ENCODE results near the gene PIP4K2B.
A peak's percentile ranks its signal among the peaks of the same experiment; 100 is the strongest.

The PIP4K2B gene

DNA sequence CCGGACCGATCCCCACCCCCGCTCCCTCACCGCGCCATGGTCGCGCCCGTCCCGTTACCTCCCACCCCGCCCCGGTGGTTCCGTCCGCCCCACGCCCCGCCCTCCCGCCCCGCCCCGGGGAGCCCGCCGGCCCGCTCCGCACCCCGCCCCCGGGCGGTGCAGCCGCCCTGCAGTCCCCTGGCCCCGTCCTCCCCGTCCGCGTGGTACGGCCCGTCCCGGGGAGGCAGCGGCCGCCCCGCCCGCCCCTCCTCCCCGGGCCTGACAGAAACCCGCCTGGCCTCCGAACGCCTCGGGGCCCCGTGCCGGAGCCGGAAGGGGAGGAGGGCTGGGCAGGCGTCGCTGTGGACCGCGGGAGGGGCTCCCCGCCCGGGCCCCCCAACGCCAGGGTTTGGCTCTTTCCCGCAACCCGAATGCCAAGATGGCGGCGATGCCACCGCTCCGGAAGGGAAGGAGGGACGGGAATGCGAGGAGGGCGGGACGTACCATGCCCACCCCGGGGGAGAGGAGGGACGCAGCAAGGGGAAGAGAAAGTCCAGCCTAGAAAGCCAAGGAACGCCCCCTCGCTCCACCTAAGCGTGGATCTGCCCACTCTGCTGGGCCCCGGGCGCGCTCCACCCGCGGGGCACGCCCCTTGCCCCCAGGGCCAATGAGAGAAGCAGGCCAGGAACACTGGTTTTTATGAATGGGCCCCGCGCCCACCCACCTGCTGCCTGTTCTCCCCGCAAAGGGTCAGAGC is at the start of gene PIP4K2B:
TSS of gene PIP4K2B (minus strand) at position 56 of the 736 bp plus-strand sequence. CDS start 132 bp downstream, outside the sequence.
- H3K36me3 ChIP-seq (ENCODE audit: control insufficient read depth, low read depth, low read length), result peaks cover 36% of the 10 kb centered on the region

DNA sequence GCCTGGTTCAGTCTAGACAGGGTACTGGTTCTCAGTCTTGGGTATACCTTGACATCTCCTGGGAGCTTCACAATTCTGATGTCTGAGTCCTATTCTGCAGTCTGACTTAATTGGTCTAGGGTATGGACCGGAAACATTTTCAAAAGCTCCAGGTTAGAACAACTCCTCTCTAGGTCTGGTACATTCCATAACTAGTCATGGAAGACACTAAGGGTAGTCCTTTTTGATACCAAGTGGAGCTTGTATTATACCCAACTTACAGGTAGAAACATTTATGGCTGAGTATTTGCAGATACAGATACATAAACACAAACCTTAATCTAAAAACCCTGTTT is 49.2 kb upstream of the PIP4K2B start:
- no peak overlapping the region for H3K9ac ChIP-seq (ENCODE audit: low read length)
- H3K4me1 ChIP-seq (ENCODE audit: control insufficient read depth, low read depth, low read length), result peaks cover 10% of the 10 kb centered on the region
- H3K27me3 ChIP-seq (ENCODE audit: control insufficient read depth, insufficient read depth, low read length), result no peaks in the 10 kb centered on the region
- no peak overlapping the region for H3K4me3 ChIP-seq (ENCODE audit: low read length)
- no peak overlapping the region for H3K27ac ChIP-seq (ENCODE audit: low read length)
- no peaks in the 10 kb centered on the region for H3K9me3 ChIP-seq (ENCODE audit: control insufficient read depth, low read depth, low read length)
- peaks cover 54% of the 10 kb centered on the region for H3K36me3 ChIP-seq (ENCODE audit: control insufficient read depth, low read depth, low read length)

More for the DNA sequence above, at the start of gene PIP4K2B:
- Histone ChIP-seq H3K9ac (ENCODE audit: low read length) (peak within 1 kb of the TSS; percentile 89), H3K4me3 (ENCODE audit: low read length) (peak within 1 kb of the TSS; percentile 80), H3K27me3 (ENCODE audit: control insufficient read depth, insufficient read depth, low read length) (no peaks in the 10 kb centered on the region), H3K4me1 (ENCODE audit: control insufficient read depth, low read depth, low read length) (peaks cover 19% of the 10 kb centered on the region), H3K27ac (ENCODE audit: low read length) (peak within 1 kb of the TSS; percentile 61), H3K9me3 (ENCODE audit: control insufficient read depth, low read depth, low read length) (no peaks in the 10 kb centered on the region)

DNA sequence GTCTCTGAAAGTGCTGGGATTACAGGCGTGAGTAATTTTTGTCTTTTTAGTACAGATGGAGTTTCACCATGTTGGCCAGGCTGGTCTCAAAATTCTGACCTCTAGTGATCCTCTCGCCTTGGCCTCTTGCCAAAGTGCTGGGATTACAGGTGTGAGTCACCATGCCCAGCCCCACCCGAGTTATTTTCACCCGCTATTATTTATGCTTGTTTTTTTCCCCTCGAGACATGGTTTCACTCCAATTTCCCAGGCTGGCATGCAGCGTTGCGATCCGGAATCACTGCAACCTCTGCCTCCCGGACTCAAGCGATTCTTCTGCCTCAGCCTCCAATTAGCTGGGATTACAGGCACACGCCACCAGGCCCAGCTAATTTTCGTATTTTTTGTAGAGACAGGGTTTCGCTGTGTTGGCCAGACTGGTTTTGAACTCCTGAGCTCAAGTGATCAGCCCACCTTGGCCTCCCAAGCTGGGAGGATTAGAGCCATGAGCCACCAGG is 45.0 kb upstream of the PIP4K2B start:
- H3K4me1 ChIP-seq (ENCODE audit: control insufficient read depth, low read depth, low read length), result no peaks in the 10 kb centered on the region

DNA sequence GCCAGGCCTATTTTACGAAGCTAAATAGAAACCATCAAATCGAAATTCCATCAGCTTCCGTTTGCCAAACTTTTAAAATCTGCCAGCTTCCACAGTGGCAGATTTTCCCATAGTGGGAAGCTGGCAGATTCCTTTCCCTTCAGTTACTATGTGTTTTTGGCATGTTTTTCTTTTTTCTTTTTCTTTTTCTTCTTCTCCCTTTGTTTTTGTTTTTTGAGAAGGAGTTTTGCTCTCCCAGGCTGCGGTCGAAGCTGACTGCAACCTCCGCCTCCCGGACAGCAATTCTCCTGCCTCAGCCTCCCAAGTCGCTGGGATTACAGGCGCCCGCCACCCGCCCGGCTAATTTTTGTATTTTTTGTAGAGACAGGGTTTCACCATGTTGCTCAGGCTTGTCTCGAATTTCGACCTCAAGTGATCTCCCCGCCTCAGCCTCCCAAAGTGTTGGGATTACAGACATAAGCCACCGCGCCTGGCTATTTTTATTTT is 26.4 kb upstream of the PIP4K2B start:
- H3K4me3 ChIP-seq (ENCODE audit: low read length), result peak overlapping the region; percentile 85
- H3K27ac ChIP-seq (ENCODE audit: low read length), result peak overlapping the region; percentile 100
- peak overlapping the region; percentile 99 for H3K9ac ChIP-seq (ENCODE audit: low read length)
- no peaks in the 10 kb centered on the region for H3K27me3 ChIP-seq (ENCODE audit: control insufficient read depth, insufficient read depth, low read length)
- no peaks in the 10 kb centered on the region for H3K4me1 ChIP-seq (ENCODE audit: control insufficient read depth, low read depth, low read length)
- no peaks in the 10 kb centered on the region for H3K9me3 ChIP-seq (ENCODE audit: control insufficient read depth, low read depth, low read length)
- H3K36me3 ChIP-seq (ENCODE audit: control insufficient read depth, low read depth, low read length), result no peaks in the 10 kb centered on the region

More for the DNA sequence above, 45.0 kb upstream of the PIP4K2B start:
- Histone ChIP-seq H3K27ac (ENCODE audit: low read length) (no peak overlapping the region), H3K27me3 (ENCODE audit: control insufficient read depth, insufficient read depth, low read length) (no peaks in the 10 kb centered on the region), H3K36me3 (ENCODE audit: control insufficient read depth, low read depth, low read length) (peaks cover 19% of the 10 kb centered on the region), H3K9me3 (ENCODE audit: control insufficient read depth, low read depth, low read length) (no peaks in the 10 kb centered on the region), H3K9ac (ENCODE audit: low read length) (no peak overlapping the region), H3K4me3 (ENCODE audit: low read length) (no peak overlapping the region)

DNA sequence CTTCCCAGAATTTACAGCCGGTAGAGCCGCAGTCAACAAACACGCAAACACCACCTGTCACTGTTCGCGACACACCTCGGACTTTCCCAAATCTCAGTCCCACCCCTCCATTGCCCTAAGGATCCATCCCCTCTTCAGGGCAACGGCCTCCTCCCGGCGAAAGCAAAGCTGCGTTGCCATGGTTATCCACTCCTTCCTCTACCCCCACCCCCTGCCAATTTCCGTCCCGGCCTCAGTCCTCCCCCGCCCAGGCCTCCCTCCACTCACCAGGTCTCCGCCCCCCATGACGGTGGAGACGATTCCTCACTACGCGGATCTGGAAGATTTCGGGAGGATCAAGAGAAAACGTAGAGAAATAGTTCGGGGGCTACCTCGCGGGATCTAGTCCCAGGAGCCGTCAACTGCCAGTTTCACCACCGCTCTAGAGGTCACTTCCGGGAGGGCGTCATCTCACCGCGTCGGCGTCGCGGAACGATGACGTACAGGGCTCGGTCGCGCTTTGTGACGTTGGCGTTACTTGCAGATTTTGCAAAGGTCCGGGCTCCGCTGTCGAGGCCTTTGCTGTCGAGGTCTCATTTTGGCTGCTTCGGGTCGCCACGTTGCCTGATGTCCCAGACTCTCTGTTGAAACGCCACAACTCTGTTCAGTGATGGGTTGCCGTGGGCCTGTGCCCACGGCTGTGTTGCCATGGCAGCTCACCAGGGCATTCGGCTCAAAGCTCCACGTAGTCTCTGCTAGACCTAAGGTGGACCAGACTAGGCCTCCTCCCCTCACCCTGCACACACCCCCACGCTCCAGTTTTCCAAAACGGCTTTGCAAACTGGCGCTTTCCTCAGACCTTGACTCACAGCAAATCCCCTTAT is 25.8 kb upstream of the PIP4K2B start, which contains the start of gene CWC25:
TSS of gene CWC25 (minus strand) at position 423 of the 863 bp plus-strand sequence. CDS start at position 285, 138 bp downstream.
- H3K4me3 ChIP-seq (ENCODE audit: low read length), result peak within 1 kb of the TSS; percentile 85
- H3K4me1 ChIP-seq (ENCODE audit: control insufficient read depth, low read depth, low read length), result no peaks in the 10 kb centered on the region
- H3K9ac ChIP-seq (ENCODE audit: low read length), result peak within 1 kb of the TSS; percentile 99
- H3K9me3 ChIP-seq (ENCODE audit: control insufficient read depth, low read depth, low read length), result no peaks in the 10 kb centered on the region
- peak within 1 kb of the TSS; percentile 100 for H3K27ac ChIP-seq (ENCODE audit: low read length)
- H3K27me3 ChIP-seq (ENCODE audit: control insufficient read depth, insufficient read depth, low read length), result no peaks in the 10 kb centered on the region
- H3K36me3 ChIP-seq (ENCODE audit: control insufficient read depth, low read depth, low read length), result peaks cover 7% of the 10 kb centered on the region

DNA sequence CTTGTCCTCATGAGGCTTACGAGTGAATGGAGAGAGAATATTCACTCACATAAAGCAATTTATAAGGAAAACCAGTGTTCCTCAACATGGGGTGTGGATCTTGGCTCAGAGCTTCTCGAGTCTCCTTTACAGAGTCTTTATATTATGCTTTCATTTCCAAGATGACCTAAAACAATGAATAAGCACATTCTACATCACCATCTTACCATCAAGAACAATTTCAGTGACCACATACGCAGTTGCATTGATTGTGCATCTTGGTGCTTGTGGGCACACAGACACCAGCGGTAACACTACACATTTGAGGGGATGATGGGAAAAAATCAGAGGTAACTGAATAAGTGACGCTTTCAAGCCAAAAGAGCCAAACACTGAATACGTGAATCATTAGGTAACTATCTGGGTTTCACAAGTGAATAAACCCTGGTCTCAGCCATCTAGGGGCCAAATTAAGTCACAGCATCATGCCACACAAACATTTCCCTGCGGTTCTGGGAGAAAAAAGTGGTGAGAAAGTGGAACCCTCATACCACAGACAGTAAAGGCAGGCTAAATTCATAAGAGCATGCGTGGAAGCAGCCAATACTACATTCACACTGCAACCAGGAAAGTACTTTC is 16.3 kb upstream of the PIP4K2B start:
- Histone ChIP-seq H3K4me3 (ENCODE audit: low read length) (no peak overlapping the region), H3K4me1 (ENCODE audit: control insufficient read depth, low read depth, low read length) (no peaks in the 10 kb centered on the region), H3K27me3 (ENCODE audit: control insufficient read depth, insufficient read depth, low read length) (no peaks in the 10 kb centered on the region), H3K9me3 (ENCODE audit: control insufficient read depth, low read depth, low read length) (no peaks in the 10 kb centered on the region), H3K27ac (ENCODE audit: low read length) (no peak overlapping the region), H3K36me3 (ENCODE audit: control insufficient read depth, low read depth, low read length) (peaks cover 31% of the 10 kb centered on the region), H3K9ac (ENCODE audit: low read length) (no peak overlapping the region)

DNA sequence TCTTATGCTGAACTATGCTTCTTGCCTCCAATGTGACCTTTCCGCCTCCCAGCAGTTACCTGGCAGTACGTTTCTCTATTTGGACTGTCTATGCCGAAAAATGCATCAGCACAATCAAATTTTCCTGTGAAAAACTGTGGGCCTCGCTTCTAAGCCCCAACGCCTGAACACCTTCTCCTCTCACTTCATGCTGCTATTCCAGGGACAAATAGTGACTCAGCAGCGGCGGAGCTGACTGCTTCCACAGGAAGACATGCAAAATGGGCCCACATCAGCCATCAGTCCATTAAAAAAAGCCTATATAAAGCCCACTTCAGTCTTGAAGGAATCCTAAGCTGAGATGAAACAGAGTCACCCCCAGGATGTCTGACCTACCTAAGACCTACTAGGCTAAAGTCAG is 10.5 kb upstream of the PIP4K2B start:
- no peak overlapping the region for H3K9ac ChIP-seq (ENCODE audit: low read length)
- H3K36me3 ChIP-seq (ENCODE audit: control insufficient read depth, low read depth, low read length), result peaks cover 48% of the 10 kb centered on the region
- no peak overlapping the region for H3K4me3 ChIP-seq (ENCODE audit: low read length)
- no peak overlapping the region for H3K27ac ChIP-seq (ENCODE audit: low read length)
- H3K9me3 ChIP-seq (ENCODE audit: control insufficient read depth, low read depth, low read length), result no peaks in the 10 kb centered on the region
- H3K4me1 ChIP-seq (ENCODE audit: control insufficient read depth, low read depth, low read length), result no peaks in the 10 kb centered on the region
- H3K27me3 ChIP-seq (ENCODE audit: control insufficient read depth, insufficient read depth, low read length), result no peaks in the 10 kb centered on the region

DNA sequence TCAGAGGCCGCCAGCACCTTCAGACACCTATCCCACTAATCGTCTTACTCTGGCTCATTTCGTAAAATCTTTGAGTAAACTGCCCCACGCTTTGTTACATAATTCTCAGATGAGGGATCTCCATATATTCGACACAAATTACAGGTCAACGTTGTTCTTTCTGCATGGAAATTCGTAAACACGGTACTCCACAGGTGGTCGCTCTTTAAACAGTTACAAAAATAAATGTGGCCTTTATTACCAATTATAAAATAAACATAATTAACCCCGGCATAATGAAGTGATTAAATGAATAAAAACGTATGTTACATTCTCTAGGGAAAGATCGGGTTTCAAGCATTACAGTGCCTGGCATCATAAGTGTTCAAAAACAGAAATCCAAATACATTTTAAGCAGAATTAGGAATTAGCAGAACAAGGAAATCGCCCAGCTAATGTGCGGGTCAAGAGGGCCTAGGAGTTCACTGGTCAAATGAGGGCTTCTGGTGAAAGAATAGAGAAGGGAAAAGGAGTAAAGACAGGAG is 943 bp upstream of the PIP4K2B start:
- H3K9ac ChIP-seq (ENCODE audit: low read length), result peak overlapping the region; percentile 89
- H3K36me3 ChIP-seq (ENCODE audit: control insufficient read depth, low read depth, low read length), result peaks cover 34% of the 10 kb centered on the region
- peak overlapping the region; percentile 61 for H3K27ac ChIP-seq (ENCODE audit: low read length)
- H3K9me3 ChIP-seq (ENCODE audit: control insufficient read depth, low read depth, low read length), result no peaks in the 10 kb centered on the region
- H3K4me3 ChIP-seq (ENCODE audit: low read length), result peak overlapping the region; percentile 80
- no peaks in the 10 kb centered on the region for H3K27me3 ChIP-seq (ENCODE audit: control insufficient read depth, insufficient read depth, low read length)
- peaks cover 19% of the 10 kb centered on the region for H3K4me1 ChIP-seq (ENCODE audit: control insufficient read depth, low read depth, low read length)

DNA sequence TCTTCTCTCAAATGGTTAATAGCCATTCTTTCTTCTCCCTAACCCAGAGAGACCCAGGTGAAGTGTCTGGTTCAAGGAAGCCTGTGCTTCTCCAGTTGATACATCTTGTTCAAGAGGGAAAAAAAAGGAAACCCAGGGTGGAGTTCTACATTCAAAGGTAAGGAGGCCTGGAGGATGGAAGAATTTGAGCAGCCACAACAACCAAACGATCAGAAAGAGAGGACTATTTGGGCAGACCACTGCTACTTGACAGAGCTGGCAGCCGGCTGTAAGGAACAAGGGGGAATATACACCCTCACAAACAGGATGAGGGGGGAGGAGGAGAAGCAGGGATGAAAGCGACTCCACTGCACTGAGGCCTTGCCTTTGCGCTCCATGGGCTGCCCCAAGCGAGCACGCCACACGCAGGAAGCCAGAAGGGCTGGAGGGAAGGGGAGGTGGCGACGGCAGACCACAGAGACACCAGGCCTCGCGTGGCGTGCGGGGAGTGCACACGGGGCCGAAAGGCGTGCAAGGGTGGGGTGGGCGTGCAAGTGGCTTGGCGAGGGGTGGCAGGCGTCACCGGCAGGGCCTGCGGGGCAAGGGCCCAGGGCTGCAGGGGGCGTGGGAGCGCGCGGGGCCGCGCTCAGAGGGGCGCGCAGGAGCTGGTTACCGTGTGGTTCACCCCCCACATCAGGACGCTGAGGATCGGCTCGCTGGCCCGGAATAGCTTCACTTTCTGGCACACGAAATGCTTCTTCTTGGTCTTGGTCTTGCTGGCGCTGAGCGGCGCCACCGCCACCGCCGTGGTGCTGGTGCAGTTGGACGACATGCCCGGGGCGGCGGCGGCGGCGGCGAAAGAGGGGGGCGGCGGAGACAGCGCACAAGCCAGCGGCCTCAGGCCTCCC is 499 bp downstream of the PIP4K2B start:
- Histone ChIP-seq H3K27ac (ENCODE audit: low read length) (no peak overlapping the region), H3K27me3 (ENCODE audit: control insufficient read depth, insufficient read depth, low read length) (no peaks in the 10 kb centered on the region), H3K9me3 (ENCODE audit: control insufficient read depth, low read depth, low read length) (no peaks in the 10 kb centered on the region), H3K36me3 (ENCODE audit: control insufficient read depth, low read depth, low read length) (peaks cover 32% of the 10 kb centered on the region), H3K9ac (ENCODE audit: low read length) (peak overlapping the region; percentile 81), H3K4me1 (ENCODE audit: control insufficient read depth, low read depth, low read length) (peaks cover 19% of the 10 kb centered on the region), H3K4me3 (ENCODE audit: low read length) (peak overlapping the region; percentile 69)

DNA sequence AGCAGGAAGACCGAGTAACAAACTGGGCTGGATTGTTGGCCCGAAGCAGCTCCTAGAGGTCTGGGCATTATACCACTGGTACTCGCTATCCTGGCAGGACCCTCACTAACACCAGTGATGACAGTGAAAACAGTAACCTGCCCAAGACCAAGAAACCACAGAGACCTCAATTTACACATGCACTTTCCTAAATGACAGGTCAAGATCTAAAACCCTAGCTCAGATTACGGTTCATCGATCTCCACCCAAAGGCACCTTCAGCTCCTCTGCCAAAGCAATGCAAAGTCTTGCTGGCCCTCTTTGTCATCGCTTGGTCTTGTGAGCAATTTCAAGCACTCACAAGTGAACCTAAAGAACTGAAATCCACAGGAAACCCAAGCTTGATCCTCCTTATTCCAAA is 1.5 kb downstream of the PIP4K2B start:
- Histone ChIP-seq H3K4me3 (ENCODE audit: low read length) (peak overlapping the region; percentile 69), H3K36me3 (ENCODE audit: control insufficient read depth, low read depth, low read length) (peaks cover 33% of the 10 kb centered on the region), H3K9me3 (ENCODE audit: control insufficient read depth, low read depth, low read length) (no peaks in the 10 kb centered on the region), H3K4me1 (ENCODE audit: control insufficient read depth, low read depth, low read length) (peaks cover 19% of the 10 kb centered on the region), H3K27me3 (ENCODE audit: control insufficient read depth, insufficient read depth, low read length) (no peaks in the 10 kb centered on the region), H3K9ac (ENCODE audit: low read length) (no peak overlapping the region), H3K27ac (ENCODE audit: low read length) (no peak overlapping the region)

Measured in iPS-18a (cell line).